Heart left ventricle (tissue), 16 donors: ENCODE results near the gene TAF4. TPM values are rescaled to one million over a fixed set of nuclear protein-coding genes. Genes with fewer than 3 reads are reported as not detected.

ENCODE experiments used
- ATAC-seq, 4 donors: fragments of 200-7000 bp; cut with Tn5 transposase; one replicate each; pipeline ENCODE4 v1.9.1; 2020 to 2022; ENCODE audit warnings: moderate library complexity in 4 of 4, mild to moderate bottlenecking in 3 of 4, moderate number of reproducible peaks in 1 of 4
- DNase-seq, 5 donors: peaks; one replicate each; pipeline ENCODE4 v3.0.0-alpha.2; 2020
- H3K27ac ChIP-seq, 12 donors: fragments of 200-600 bp; sonication (generic) in 4 of 12; one replicate each; pipeline versions ENCODE4 v1.5.0 to v1.8.0; 2016 to 2022; ENCODE audit warnings: mild to moderate bottlenecking in 2 of 12
- H3K27me3 ChIP-seq, 9 donors: fragments of 200-600 bp; sonication (generic) in 2 of 9; one replicate each; pipeline versions ENCODE4 v1.5.1 to v1.8.0; 2016 to 2022; ENCODE audit warnings: mild to moderate bottlenecking in 3 of 9
- H3K36me3 ChIP-seq, 9 donors: fragments of 200-600 bp; sonication (generic) in 2 of 9; one replicate each; pipeline versions ENCODE4 v1.5.0 to v1.8.0; 2018 to 2022; ENCODE audit warnings: mild to moderate bottlenecking in 2 of 9
- H3K4me1 ChIP-seq, 12 donors: fragments of 200-600 bp; sonication (generic) in 4 of 12; one replicate each; pipeline versions ENCODE4 v1.5.0 to v1.8.0; 2016 to 2022; ENCODE audit warnings: mild to moderate bottlenecking in 3 of 12
- H3K4me3 ChIP-seq, 12 donors: fragments of 200-600 bp; sonication (generic) in 4 of 12; one replicate each; pipeline versions ENCODE4 v1.5.0 to v1.8.0; 2017 to 2022; ENCODE audit warnings: mild to moderate bottlenecking in 9 of 12, moderate library complexity in 4 of 12
- H3K9me3 ChIP-seq, 12 donors: fragments of 200-600 bp; sonication (generic) in 4 of 12; one replicate each; pipeline versions ENCODE4 v1.5.0 to v1.8.0; 2016 to 2022; ENCODE audit warnings: mild to moderate bottlenecking in 1 of 12
- CTCF ChIP-seq, 12 donors: fragments of 200-600 bp; sonication (generic) in 4 of 12; IDR thresholded peaks; one replicate each; pipeline versions ENCODE4 v1.5.0 to v1.8.0; 2018 to 2022; ENCODE audit warnings: antibody characterized with exemption in 12 of 12, mild to moderate bottlenecking in 5 of 12
- POLR2A ChIP-seq, 2 donors: fragments of 450-650 bp; IDR thresholded peaks; one replicate each; pipeline ENCODE4 v1.6.1; 2017; ENCODE audit warnings: antibody characterized with exemption in 2 of 2, mild to moderate bottlenecking in 2 of 2, moderate library complexity in 2 of 2
- WGBS, 4 donors: extraction: QIAGEN DNeasy Blood & Tissue Kit in 2 of 4; methylation state at CpG; one replicate each; pipeline versions ENCODE4 v1.1.5 to v1.1.7; 2013 to 2018; 5-methylcytosine and 5-hydroxymethylcytosine counted together
- intact Hi-C, 10 donors: fragments of 100-400 bp; cut with DNase I; formaldehyde crosslinking; loops; one replicate each; pipeline versions ENCODE4 v1.11.1 to v1.14.2; 2022
- polyA plus RNA-seq, 2 donors: library from polyadenylated mRNA; stranded (reverse); fragments of 200-250 nt; gene quantifications; one replicate each; pipeline ENCODE4 v1.2.3, GENCODE V29; 2013
- total RNA-seq, 9 donors: library from RNA; depleted of rRNA in 2 of 9; stranded (reverse); fragments of >200 nt in 2 of 9; fragmentation: NEBNext Ultra II Directional in 3 of 9; extraction: Animal tissue kit (Norgen Biotek cat#: 25700) in 3 of 9; gene quantifications; one replicate each; pipeline versions ENCODE4 v1.1.0 to v1.2.4, GENCODE V29; 2016 to 2023
- donor health status: ischemic (EF 13 %, LVEDD 7.1; RV severe dilation, severe dysfunction).
- donor health status: healthy with polysubstance abuse.
- donor health status: DM: no; HTN: yes; CAD: no.
- donor health status: DM: no; HTN: no; CAD: no.
- donor health status: ischemic (EF 25% LVEDD 6.9; RV normal size, moderate dysfunction).
- donor health status: ischemic (EF 25% LVEDD 5.7; RV mildly dilated, moderate dysfunction).
- donor health status: healthy.
- donor health status: DM: yes; HTN: yes; CAD: no.
- donor health status: ischemic (EF 35%, LVEDD 5.7; RV mildly dilated, moderate dysfunction).
- donor health status: nonischemic (EF 11% LVEDD 7.7; RV severe dilation, severe dysfunction).
- donor health status: DM: yes; HTN: yes; CAD: no.
- donor health status: PGD.
- donor health status: ischemic (EF 29% LVEDD 5.4; RV normal size, mild dysfunction).
- donor health status: nonischemic (EF 23%, LVEDD 6.1; RV moderate dilation, normal function).

The TAF4 gene
- total and polyA plus RNA-seq, 11 donors = 4.5 to 37.7 (median 10.7) TPM

DNA sequence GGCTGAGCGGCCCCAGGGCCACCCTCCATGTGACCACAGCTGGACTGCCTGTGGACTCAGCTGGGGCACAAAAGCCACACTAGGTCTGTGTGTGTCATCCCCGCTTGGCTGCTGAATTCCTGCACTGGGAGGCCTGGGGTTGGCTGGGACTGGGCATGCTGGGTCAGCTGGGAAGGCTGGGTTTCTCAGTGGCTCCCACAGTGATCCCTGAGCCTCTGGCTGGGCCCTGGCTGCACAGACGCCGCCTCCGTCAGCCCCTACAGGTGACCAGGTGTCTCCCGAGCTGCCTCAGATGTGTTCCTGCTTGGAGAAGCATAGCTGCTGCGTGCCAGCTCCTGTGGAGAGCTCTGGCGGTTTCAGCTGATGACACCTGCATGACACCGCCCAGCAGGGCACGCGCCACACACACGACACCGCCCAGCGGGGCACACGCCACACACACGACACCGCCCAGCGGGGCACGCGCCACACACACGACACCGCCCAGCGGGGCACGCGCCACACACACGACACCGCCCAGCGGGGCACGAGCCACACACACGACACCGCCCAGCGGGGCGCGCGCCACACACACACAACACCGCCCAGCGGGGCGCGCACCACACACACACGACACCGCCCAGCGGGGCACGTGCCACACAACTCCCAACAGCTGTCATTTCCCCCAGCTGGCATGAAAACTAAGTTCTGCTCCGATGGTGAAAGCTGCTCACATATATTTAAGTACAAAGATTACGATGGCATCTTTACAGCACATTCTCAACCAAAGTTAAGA is 88.8 kb downstream of the TAF4 start:
- whole genome bisulfite sequencing, 4 donors = 96 to 98% (median 97%) methylated on average over 38 to 45 of the region's 45 CpGs
- H3K27me3 ChIP-seq = no peaks in the 10 kb centered on the region
- H3K4me3 ChIP-seq = no peak overlapping the region
- ATAC-seq (peak in 1 of 4 donors; percentile 3), DNase-seq (no peak)
- peaks cover 0 to 53% (median 39%) of the 10 kb centered on the region in 9 donors for H3K36me3 ChIP-seq
- no peak overlapping the region for H3K27ac ChIP-seq
- peaks cover 0 to 6% (median 0%) of the 10 kb centered on the region in 12 donors for H3K4me1 ChIP-seq
- intact Hi-C loops = no loop called here
- TF ChIP-seq CTCF (IDR thresholded peaks at IDR 0.05) (no peak), POLR2A (IDR thresholded peaks at IDR 0.05) (no peak)
- H3K9me3 ChIP-seq = no peaks in the 10 kb centered on the region

- Histone ChIP-seq H3K9me3 (no peaks in the 10 kb centered on the region), H3K4me3 (no peak overlapping the region), H3K27me3 (no peaks in the 10 kb centered on the region), H3K27ac (no peak overlapping the region), H3K4me1 (peaks cover 0 to 5% (median 0%) of the 10 kb centered on the region in 12 donors), H3K36me3 (peaks cover 0 to 53% (median 39%) of the 10 kb centered on the region in 9 donors)
- DNase-seq = no peak
- ATAC-seq = peak in 1 of 4 donors; percentile 7
- no peak for TF ChIP-seq CTCF (IDR thresholded peaks at IDR 0.05)
- TF ChIP-seq POLR2A (IDR thresholded peaks at IDR 0.05) = no peak
- 93 to 95% (median 95%) methylated on average over 9 of the region's 9 CpGs for WGBS, 4 donors
- intact Hi-C loops = no loop called here
These were observed 89.4 kb downstream of the TAF4 start for GRCh38 chr20:61976263-61976643.

DNA sequence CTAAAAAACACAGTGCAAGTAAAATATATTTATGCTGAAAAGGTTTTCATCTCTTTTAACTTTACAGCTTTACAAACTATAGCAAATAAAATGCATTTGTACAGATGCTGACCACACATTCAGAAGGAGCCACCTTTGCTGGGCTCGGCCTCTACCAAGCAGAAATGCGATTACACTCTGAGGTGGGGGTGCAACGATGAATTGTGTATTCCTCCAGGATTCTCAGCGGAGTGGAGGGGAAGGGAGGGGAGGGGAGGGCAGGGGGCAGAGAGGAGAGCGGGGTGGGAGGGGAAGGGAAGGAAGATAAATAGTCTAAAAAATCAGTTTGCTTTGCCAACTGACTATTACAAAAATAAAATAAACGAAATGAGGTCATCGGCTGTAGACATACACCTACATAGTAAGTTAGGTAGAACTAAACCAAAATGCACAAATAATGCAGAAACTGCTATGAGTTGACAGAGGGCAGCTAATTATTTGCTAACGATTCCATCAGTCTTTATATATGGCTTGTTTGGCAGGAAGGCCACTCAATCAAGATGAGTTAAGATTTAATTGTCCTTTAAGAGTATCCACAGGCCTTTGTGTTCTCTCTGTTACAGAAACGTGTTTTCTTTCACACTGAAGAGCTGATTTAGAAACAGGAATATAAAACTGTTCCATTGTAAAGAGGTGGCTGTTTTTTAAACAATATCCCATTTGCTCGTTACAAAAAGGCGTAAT is 90.1 kb downstream of the TAF4 start:
- intact Hi-C loops = no loop called here
- WGBS, 4 donors = 89 to 90% (median 90%) methylated on average over 11 of the region's 11 CpGs
- H3K36me3 ChIP-seq = peaks cover 0 to 53% (median 39%) of the 10 kb centered on the region in 9 donors
- ATAC-seq (no peak), DNase-seq (no peak)
- H3K9me3 ChIP-seq = no peaks in the 10 kb centered on the region
- TF ChIP-seq POLR2A (IDR thresholded peaks at IDR 0.05) = no peak
- TF ChIP-seq CTCF (IDR thresholded peaks at IDR 0.05) = no peak
- H3K4me1 ChIP-seq = no peaks in the 10 kb centered on the region
- no peak overlapping the region for H3K27ac ChIP-seq
- no peak overlapping the region for H3K4me3 ChIP-seq
- no peaks in the 10 kb centered on the region for H3K27me3 ChIP-seq

GRCh38 chr20:61974357-61974665 is 91.4 kb downstream of the TAF4 start:
- intact Hi-C loops = no loop called here
- Histone ChIP-seq H3K27me3 (no peaks in the 10 kb centered on the region), H3K9me3 (no peaks in the 10 kb centered on the region), H3K27ac (no peak overlapping the region), H3K36me3 (peaks cover 0 to 46% (median 36%) of the 10 kb centered on the region in 9 donors), H3K4me1 (no peaks in the 10 kb centered on the region), H3K4me3 (no peak overlapping the region)
- DNase-seq (no peak), ATAC-seq (peak in 1 of 4 donors; percentile 7)
- TF ChIP-seq CTCF (IDR thresholded peaks at IDR 0.05) (no peak), POLR2A (IDR thresholded peaks at IDR 0.05) (no peak)
- WGBS, 4 donors = 94 to 98% (median 96%) methylated on average over 14 of the region's 14 CpGs
